IPS DF 6.9 (cell line): ENCODE results near the gene SNX19.

Experiments used
- DNase-seq: peaks from one replicate; pipeline ENCODE4 v3.0.0-alpha.2; 2013; ENCODE audit warnings: low read depth, low spot score
- H3K27ac ChIP-seq: one replicate; pipeline ENCODE4 v1.5.1; 2013; ENCODE audit warnings: low read length, control low read depth
- H3K27me3 ChIP-seq: 2 replicates; pipeline ENCODE4 v1.6.1; 2013; ENCODE audit warnings: mild to moderate bottlenecking, low read length; ENCODE audit not compliant: control insufficient read depth, insufficient read depth
- H3K36me3 ChIP-seq: 2 replicates; pipeline ENCODE4 v1.6.1; 2013; ENCODE audit warnings: low read length; ENCODE audit not compliant: control insufficient read depth, insufficient read depth
- H3K4me1 ChIP-seq: 2 replicates; pipeline ENCODE4 v1.6.1; 2013; ENCODE audit warnings: low read length; ENCODE audit not compliant: control insufficient read depth, insufficient read depth
- H3K4me3 ChIP-seq: 2 replicates; pipeline ENCODE4 v1.5.1; 2013; ENCODE audit warnings: mild to moderate bottlenecking, low read length
- H3K9me3 ChIP-seq: 2 replicates; pipeline ENCODE4 v1.6.1; 2013; ENCODE audit warnings: low read length, inconsistent platforms; ENCODE audit not compliant: control insufficient read depth, insufficient read depth
- WGBS: extraction: QIAGEN DNeasy Blood & Tissue Kit; methylation state at CpG from one replicate; pipeline ENCODE4 v1.1.7; 2013; ENCODE audit warnings: mixed read lengths, missing lambda C conversion rate; ENCODE audit not compliant: insufficient read length, insufficient coverage; 5-methylcytosine and 5-hydroxymethylcytosine counted together

Gene SNX19

GRCh38 chr11:130848361-130849214, 67.7 kb downstream of the SNX19 start:
- no peak for DNase-seq
- no peaks in the 10 kb centered on the region for H3K4me1 ChIP-seq
- no peaks in the 10 kb centered on the region for H3K36me3 ChIP-seq
- no peak overlapping the region for H3K4me3 ChIP-seq
- no CpG with 5 or more reads among the region's 6 CpGs for WGBS
- no peaks in the 10 kb centered on the region for H3K27me3 ChIP-seq
- no peaks in the 10 kb centered on the region for H3K9me3 ChIP-seq
- H3K27ac ChIP-seq = no peak overlapping the region

- no peak for DNase-seq
- Histone ChIP-seq H3K27me3 (no peaks in the 10 kb centered on the region), H3K4me3 (no peak overlapping the region), H3K9me3 (no peaks in the 10 kb centered on the region), H3K4me1 (no peaks in the 10 kb centered on the region), H3K36me3 (no peaks in the 10 kb centered on the region), H3K27ac (no peak overlapping the region)
- WGBS = no CpG with 5 or more reads among the region's 8 CpGs
These were observed 68.8 kb downstream of the SNX19 start for GRCh38 chr11:130847517-130847916.

GRCh38 chr11:130846606-130847005, 69.7 kb downstream of the SNX19 start:
- H3K4me3 ChIP-seq = no peak overlapping the region
- no peaks in the 10 kb centered on the region for H3K36me3 ChIP-seq
- H3K4me1 ChIP-seq = no peaks in the 10 kb centered on the region
- no CpG with 5 or more reads among the region's 2 CpGs for WGBS
- no peaks in the 10 kb centered on the region for H3K9me3 ChIP-seq
- H3K27ac ChIP-seq = no peak overlapping the region
- no peaks in the 10 kb centered on the region for H3K27me3 ChIP-seq
- no peak for DNase-seq

GRCh38 chr11:130842001-130842400, 74.3 kb downstream of the SNX19 start:
- Histone ChIP-seq H3K27me3 (no peaks in the 10 kb centered on the region), H3K4me1 (no peaks in the 10 kb centered on the region), H3K36me3 (no peaks in the 10 kb centered on the region), H3K27ac (no peak overlapping the region), H3K4me3 (no peak overlapping the region), H3K9me3 (no peaks in the 10 kb centered on the region)
- WGBS = no CpG with 5 or more reads among the region's 1 CpG
- DNase-seq = no peak

- Histone ChIP-seq H3K27ac (no peak overlapping the region), H3K4me1 (no peaks in the 10 kb centered on the region), H3K4me3 (no peak overlapping the region), H3K27me3 (no peaks in the 10 kb centered on the region), H3K9me3 (no peaks in the 10 kb centered on the region), H3K36me3 (no peaks in the 10 kb centered on the region)
- no CpG with 5 or more reads among the region's 3 CpGs for WGBS
- DNase-seq = no peak
These were observed 75.6 kb downstream of the SNX19 start for GRCh38 chr11:130840679-130841078.

- H3K4me3 ChIP-seq = no peak overlapping the region
- no peaks in the 10 kb centered on the region for H3K9me3 ChIP-seq
- no peaks in the 10 kb centered on the region for H3K36me3 ChIP-seq
- WGBS = no CpG with 5 or more reads among the region's 3 CpGs
- DNase-seq = no peak
- H3K27ac ChIP-seq = no peak overlapping the region
- no peaks in the 10 kb centered on the region for H3K4me1 ChIP-seq
- H3K27me3 ChIP-seq = no peaks in the 10 kb centered on the region
These were observed 76.2 kb downstream of the SNX19 start for GRCh38 chr11:130839981-130840666.

- Histone ChIP-seq H3K9me3 (no peaks in the 10 kb centered on the region), H3K27ac (no peak overlapping the region), H3K36me3 (no peaks in the 10 kb centered on the region), H3K4me3 (no peak overlapping the region), H3K27me3 (no peaks in the 10 kb centered on the region), H3K4me1 (no peaks in the 10 kb centered on the region)
- DNase-seq = no peak
These were observed 79.1 kb downstream of the SNX19 start for GRCh38 chr11:130837194-130837593.

GRCh38 chr11:130834886-130835285, 81.4 kb downstream of the SNX19 start:
- H3K36me3 ChIP-seq = no peaks in the 10 kb centered on the region
- H3K4me3 ChIP-seq = no peak overlapping the region
- H3K4me1 ChIP-seq = no peaks in the 10 kb centered on the region
- H3K9me3 ChIP-seq = no peaks in the 10 kb centered on the region
- no peak for DNase-seq
- no peaks in the 10 kb centered on the region for H3K27me3 ChIP-seq
- no peak overlapping the region for H3K27ac ChIP-seq

- WGBS = no CpG with 5 or more reads among the region's 9 CpGs
- DNase-seq = no peak
- Histone ChIP-seq H3K27me3 (no peaks in the 10 kb centered on the region), H3K36me3 (no peaks in the 10 kb centered on the region), H3K9me3 (no peaks in the 10 kb centered on the region), H3K4me1 (no peaks in the 10 kb centered on the region), H3K4me3 (no peak overlapping the region), H3K27ac (no peak overlapping the region)
These were observed 83.5 kb downstream of the SNX19 start for GRCh38 chr11:130832566-130833425.

GRCh38 chr11:130831976-130832375, 84.3 kb downstream of the SNX19 start:
- Histone ChIP-seq H3K27me3 (no peaks in the 10 kb centered on the region), H3K4me3 (no peak overlapping the region), H3K4me1 (0 out of 2 replicates have a peak, but pooled peaks cover 2% of the 10 kb centered on the region), H3K27ac (no peak overlapping the region), H3K36me3 (no peaks in the 10 kb centered on the region), H3K9me3 (no peaks in the 10 kb centered on the region)
- WGBS = no CpG with 5 or more reads among the region's 9 CpGs
- DNase-seq = no peak
